Umbilical cord (tissue), 2 donors: Measurements from ENCODE around the gene FEZF1. TPM values are rescaled to one million over a fixed set of nuclear protein-coding genes. Genes with fewer than 3 reads are reported as not detected.

Experiments
- DNase-seq: peaks from one replicate; pipeline ENCODE4 v3.0.0-alpha.2; 2015; ENCODE audit warnings: low spot score
- total RNA-seq: library from RNA; depleted of rRNA; stranded (reverse); fragments of >200 nt; gene quantifications from one replicate; pipeline ENCODE4 v1.2.3, GENCODE V29; 2014; ENCODE audit warnings: low replicate concordance; ENCODE audit not compliant: insufficient read depth

Gene FEZF1
- total RNA-seq, 1 donor from 2014 or later, result 0.48 TPM

DNA sequence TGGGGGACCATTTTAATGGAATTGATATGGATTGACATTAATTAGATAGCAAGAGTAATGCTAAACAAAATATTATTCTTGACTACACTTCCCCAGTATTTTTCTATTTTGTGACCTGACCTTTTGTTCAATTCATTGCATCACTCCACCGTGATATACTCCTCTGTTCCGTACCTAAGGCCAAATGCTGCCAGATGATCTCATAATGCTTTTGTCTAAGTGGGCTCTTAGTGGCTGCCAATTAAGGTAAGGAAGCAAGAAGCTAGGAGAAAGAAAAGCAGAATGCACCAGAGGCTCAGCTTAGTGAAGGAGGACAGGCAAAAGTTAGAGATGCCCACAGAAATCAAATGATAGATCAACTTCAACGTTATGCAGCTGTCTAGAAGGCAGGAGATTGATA is 36.4 kb downstream of the FEZF1 start:
- DNase-seq, result no peak

DNA sequence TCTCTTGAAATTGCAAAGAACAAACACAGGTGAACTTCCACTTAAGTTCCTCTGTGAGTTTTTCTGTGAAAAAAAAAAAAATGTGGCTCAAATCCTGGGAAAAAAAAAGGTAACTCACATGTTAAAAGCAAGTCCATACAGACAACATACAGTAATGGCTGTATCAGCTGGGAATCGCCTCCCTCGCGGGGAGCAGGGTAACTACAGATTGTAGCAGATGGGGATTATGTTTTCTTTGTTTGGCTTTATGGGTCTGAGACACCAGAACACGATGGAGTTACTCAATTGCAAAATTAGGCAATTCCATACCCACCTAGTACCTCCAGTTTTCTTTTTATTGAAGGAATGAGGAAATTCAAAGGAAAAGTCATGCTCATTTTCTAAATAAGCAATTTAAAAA is 42.3 kb downstream of the FEZF1 start:
- DNase-seq, result no peak

DNA sequence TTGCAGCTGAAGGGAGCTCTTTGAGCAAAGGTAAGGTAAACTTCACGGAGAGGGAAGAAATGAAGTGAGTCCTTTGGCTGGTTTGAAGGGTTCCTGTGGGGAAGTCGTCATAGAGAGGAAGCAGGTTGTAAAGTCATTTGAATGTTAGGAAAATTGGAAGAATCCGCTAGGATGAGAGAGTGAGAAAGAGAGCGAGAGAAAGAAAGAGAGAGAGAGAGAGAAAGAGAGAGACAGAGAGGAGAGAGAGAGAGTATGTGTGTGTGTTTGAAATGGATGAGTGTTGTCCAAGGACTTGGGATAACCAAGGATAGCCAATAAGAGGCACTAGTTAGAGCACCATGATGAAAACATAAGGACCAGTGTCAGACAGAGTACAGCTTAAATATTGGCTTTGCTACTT is 43.1 kb downstream of the FEZF1 start:
- no peak for DNase-seq

DNA sequence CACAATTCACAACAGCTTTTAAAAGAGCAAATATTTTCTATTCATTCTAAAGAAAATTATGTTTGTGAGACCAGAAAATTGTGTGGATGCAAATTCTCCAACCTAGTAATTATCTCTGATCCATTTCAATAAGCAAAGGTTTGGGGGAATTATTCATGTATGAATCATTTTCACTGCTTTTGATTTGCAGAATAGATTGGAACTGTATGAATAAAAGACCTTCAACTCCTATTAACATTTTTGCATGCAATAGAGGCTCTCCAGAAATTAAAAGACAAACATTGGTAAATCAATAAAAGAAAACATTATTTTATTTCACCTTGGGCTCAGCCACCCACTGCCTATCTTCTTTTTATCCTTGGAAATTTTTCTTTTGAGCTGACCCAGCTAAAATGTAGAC is 43.5 kb downstream of the FEZF1 start:
- no peak for DNase-seq

DNA sequence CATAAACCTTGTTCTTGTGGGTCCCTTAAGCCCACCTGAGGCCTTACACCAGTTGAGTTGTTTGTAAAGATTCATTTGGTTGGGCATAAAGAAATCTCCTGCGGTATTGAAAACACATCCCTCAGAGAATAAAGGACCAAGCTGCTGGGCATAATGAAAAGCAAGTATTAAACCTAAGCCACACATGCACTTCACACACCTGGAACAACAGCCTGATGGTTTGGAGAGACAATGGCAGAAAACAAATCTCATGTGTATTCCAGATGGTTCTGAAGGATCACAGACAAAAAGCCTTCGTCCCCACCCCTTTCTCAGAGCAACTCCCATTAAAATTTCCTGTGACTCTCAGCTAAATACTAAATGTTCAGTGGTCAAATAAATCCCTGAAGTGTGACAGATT is 44.2 kb downstream of the FEZF1 start:
- no peak for DNase-seq

DNA sequence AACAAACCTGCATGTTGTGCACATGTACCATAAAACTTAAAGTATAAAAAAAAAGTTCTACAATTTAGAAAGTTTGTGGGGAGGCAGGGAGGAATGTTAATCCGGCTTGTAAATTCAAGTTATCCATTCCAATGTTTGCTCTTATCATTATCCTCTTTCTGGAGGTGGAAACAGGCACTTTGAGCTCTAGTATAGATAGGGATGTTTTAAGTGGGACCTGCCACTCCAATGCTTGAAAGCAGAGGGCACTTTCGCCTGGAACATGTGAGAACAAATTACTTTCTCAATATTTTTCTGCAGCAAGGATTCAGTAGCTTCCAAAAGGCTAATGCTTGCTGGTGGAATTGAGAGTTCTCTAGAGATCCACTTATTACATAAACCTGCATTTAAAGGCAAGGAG is 45.6 kb downstream of the FEZF1 start:
- no peak for DNase-seq

DNA sequence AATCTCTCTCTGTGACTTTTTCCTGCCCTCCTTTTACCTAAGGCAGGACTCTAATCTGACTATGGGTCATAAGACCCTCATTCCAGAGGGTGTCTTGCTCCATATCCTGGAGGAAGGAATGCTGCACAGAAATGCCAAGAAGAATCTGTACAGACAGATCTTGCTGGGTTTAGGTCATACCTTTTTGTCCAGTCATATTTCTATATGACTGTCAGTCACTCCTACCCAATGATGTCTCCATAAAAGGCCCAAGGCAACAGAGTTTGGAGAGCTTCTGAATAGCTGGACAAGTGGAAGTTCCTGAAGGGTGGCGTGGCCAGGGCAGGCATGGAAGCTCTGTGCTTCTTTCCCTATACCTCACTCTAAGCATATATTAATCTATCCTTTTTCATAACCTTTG is 47.5 kb downstream of the FEZF1 start:
- no peak for DNase-seq

DNA sequence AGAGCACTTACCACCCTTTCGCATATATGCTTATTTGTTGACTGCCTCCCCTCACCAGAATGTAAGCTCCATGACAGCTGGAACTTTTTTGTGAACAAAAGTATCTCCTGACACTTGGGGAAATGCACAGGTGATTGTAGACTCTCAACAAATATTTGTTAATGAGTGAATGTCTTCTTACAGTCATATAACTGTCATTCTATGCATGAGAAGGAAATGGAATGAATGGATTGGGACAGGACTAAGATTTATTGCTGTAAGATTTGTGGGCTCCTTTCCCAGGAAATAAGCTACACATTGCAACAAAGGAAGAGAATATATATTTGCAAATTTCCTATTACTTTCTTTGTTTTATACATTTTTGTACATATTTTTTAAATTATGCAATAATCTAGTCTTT is 48.5 kb downstream of the FEZF1 start:
- no peak for DNase-seq

DNA sequence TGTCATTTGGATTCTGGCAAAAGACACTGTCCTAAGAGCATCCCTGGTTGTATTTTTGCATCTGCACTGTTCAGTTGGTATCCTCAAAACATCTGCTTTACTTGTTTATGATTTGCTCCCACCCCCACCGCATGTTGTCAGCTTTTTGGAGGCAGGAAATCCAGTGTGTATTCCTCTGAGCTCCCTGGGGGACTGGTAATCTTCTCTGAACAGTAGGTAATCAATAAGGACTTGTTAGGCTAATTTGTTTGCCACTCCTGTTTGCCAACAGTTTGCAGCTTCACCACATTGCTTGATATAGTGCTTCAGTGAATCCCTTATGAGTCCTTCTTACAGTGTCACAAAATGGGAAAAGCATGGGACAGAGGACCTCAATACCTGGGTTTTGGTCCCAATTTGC is 49.1 kb downstream of the FEZF1 start:
- DNase-seq, result no peak

Other genes with a start within 250 kb of the FEZF1 start
- gene AASS, start 160.5 kb downstream of the FEZF1 start, total RNA-seq, result 46.5 TPM